Measurements from ENCODE around the gene CDC20B.

Gene CDC20B

GRCh38 chr5:55188656-55189540, 15.9 kb upstream of the CDC20B start:
- Histone ChIP-seq H3K9me3 (ENCODE audit: control insufficient read depth, low read length) (no peaks in the 10 kb centered on the region), H3K4me1 (ENCODE audit: control insufficient read depth, insufficient read depth, low read length) (no peaks in the 10 kb centered on the region), H3K4me3 (ENCODE audit: insufficient read depth, low read depth, low read length) (no peak overlapping the region), H3K27ac (ENCODE audit: insufficient read depth, low read depth, low read length, poor library complexity, severe bottlenecking) (no peak overlapping the region), H3K36me3 (ENCODE audit: control insufficient read depth, insufficient read depth, low read length) (no peaks in the 10 kb centered on the region), H3K27me3 (ENCODE audit: control insufficient read depth, insufficient read depth, low read length, poor library complexity, severe bottlenecking) (peaks cover 21% of the 10 kb centered on the region)
- 76 to 81% methylated on average over 5 to 6 of the region's 6 CpGs for WGBS, 2 experiments

- no peak overlapping the region for H3K4me3 ChIP-seq (ENCODE audit: insufficient read depth, low read depth, low read length)
- peaks cover 19% of the 10 kb centered on the region for H3K27me3 ChIP-seq (ENCODE audit: control insufficient read depth, insufficient read depth, low read length, poor library complexity, severe bottlenecking)
- 43 to 54% methylated on average over 4 of the region's 4 CpGs for WGBS, 2 experiments
- no peaks in the 10 kb centered on the region for H3K36me3 ChIP-seq (ENCODE audit: control insufficient read depth, insufficient read depth, low read length)
- no peaks in the 10 kb centered on the region for H3K9me3 ChIP-seq (ENCODE audit: control insufficient read depth, low read length)
- no peak overlapping the region for H3K27ac ChIP-seq (ENCODE audit: insufficient read depth, low read depth, low read length, poor library complexity, severe bottlenecking)
- no peaks in the 10 kb centered on the region for H3K4me1 ChIP-seq (ENCODE audit: control insufficient read depth, insufficient read depth, low read length)
Observed at GRCh38 chr5:55187370-55187769, 14.4 kb upstream of the CDC20B start.

GRCh38 chr5:55180016-55180415, 7.0 kb upstream of the CDC20B start:
- Histone ChIP-seq H3K4me1 (ENCODE audit: control insufficient read depth, insufficient read depth, low read length) (peaks cover 6% of the 10 kb centered on the region), H3K36me3 (ENCODE audit: control insufficient read depth, insufficient read depth, low read length) (no peaks in the 10 kb centered on the region), H3K27ac (ENCODE audit: insufficient read depth, low read depth, low read length, poor library complexity, severe bottlenecking) (no peak overlapping the region), H3K27me3 (ENCODE audit: control insufficient read depth, insufficient read depth, low read length, poor library complexity, severe bottlenecking) (peaks cover 72% of the 10 kb centered on the region), H3K4me3 (ENCODE audit: insufficient read depth, low read depth, low read length) (no peak overlapping the region), H3K9me3 (ENCODE audit: control insufficient read depth, low read length) (no peaks in the 10 kb centered on the region)
- WGBS, 2 experiments, result 71 to 75% methylated on average over 1 of the region's 1 CpG

- peaks cover 6% of the 10 kb centered on the region for H3K4me1 ChIP-seq (ENCODE audit: control insufficient read depth, insufficient read depth, low read length)
- H3K27me3 ChIP-seq (ENCODE audit: control insufficient read depth, insufficient read depth, low read length, poor library complexity, severe bottlenecking), result peaks cover 98% of the 10 kb centered on the region
- no peaks in the 10 kb centered on the region for H3K36me3 ChIP-seq (ENCODE audit: control insufficient read depth, insufficient read depth, low read length)
- H3K9me3 ChIP-seq (ENCODE audit: control insufficient read depth, low read length), result no peaks in the 10 kb centered on the region
- no peak overlapping the region for H3K27ac ChIP-seq (ENCODE audit: insufficient read depth, low read depth, low read length, poor library complexity, severe bottlenecking)
- WGBS, 2 experiments, result 0% methylated on average over 1 of the region's 2 CpGs; no CpG with 5 or more reads in 1 of the 2 experiments
- H3K4me3 ChIP-seq (ENCODE audit: insufficient read depth, low read depth, low read length), result no peak overlapping the region
Observed at GRCh38 chr5:55177078-55177477, 4.1 kb upstream of the CDC20B start.

GRCh38 chr5:55176176-55176818, 3.3 kb upstream of the CDC20B start:
- Histone ChIP-seq H3K4me1 (ENCODE audit: control insufficient read depth, insufficient read depth, low read length) (peaks cover 6% of the 10 kb centered on the region), H3K27ac (ENCODE audit: insufficient read depth, low read depth, low read length, poor library complexity, severe bottlenecking) (no peak overlapping the region), H3K4me3 (ENCODE audit: insufficient read depth, low read depth, low read length) (peak overlapping the region; percentile 16), H3K36me3 (ENCODE audit: control insufficient read depth, insufficient read depth, low read length) (no peaks in the 10 kb centered on the region), H3K9me3 (ENCODE audit: control insufficient read depth, low read length) (no peaks in the 10 kb centered on the region), H3K27me3 (ENCODE audit: control insufficient read depth, insufficient read depth, low read length, poor library complexity, severe bottlenecking) (peaks cover 96% of the 10 kb centered on the region)
- WGBS, 2 experiments, result 0% methylated on average over 44 of the region's 44 CpGs

GRCh38 chr5:55175781-55176175, 2.8 kb upstream of the CDC20B start:
- no peaks in the 10 kb centered on the region for H3K9me3 ChIP-seq (ENCODE audit: control insufficient read depth, low read length)
- peak overlapping the region; percentile 16 for H3K4me3 ChIP-seq (ENCODE audit: insufficient read depth, low read depth, low read length)
- H3K27me3 ChIP-seq (ENCODE audit: control insufficient read depth, insufficient read depth, low read length, poor library complexity, severe bottlenecking), result peaks cover 91% of the 10 kb centered on the region
- no peak overlapping the region for H3K27ac ChIP-seq (ENCODE audit: insufficient read depth, low read depth, low read length, poor library complexity, severe bottlenecking)
- peaks cover 6% of the 10 kb centered on the region for H3K4me1 ChIP-seq (ENCODE audit: control insufficient read depth, insufficient read depth, low read length)
- H3K36me3 ChIP-seq (ENCODE audit: control insufficient read depth, insufficient read depth, low read length), result no peaks in the 10 kb centered on the region
- 8 to 9% methylated on average over 7 of the region's 7 CpGs for WGBS, 2 experiments

- Histone ChIP-seq H3K9me3 (ENCODE audit: control insufficient read depth, low read length) (no peaks in the 10 kb centered on the region), H3K4me1 (ENCODE audit: control insufficient read depth, insufficient read depth, low read length) (peaks cover 6% of the 10 kb centered on the region), H3K27ac (ENCODE audit: insufficient read depth, low read depth, low read length, poor library complexity, severe bottlenecking) (no peak overlapping the region), H3K36me3 (ENCODE audit: control insufficient read depth, insufficient read depth, low read length) (no peaks in the 10 kb centered on the region), H3K4me3 (ENCODE audit: insufficient read depth, low read depth, low read length) (peak overlapping the region; percentile 28), H3K27me3 (ENCODE audit: control insufficient read depth, insufficient read depth, low read length, poor library complexity, severe bottlenecking) (peaks cover 71% of the 10 kb centered on the region)
- WGBS, 2 experiments, result 4 to 5% methylated on average over 6 to 8 of the region's 8 CpGs
Observed at GRCh38 chr5:55173687-55174230, 782 bp upstream of the CDC20B start.

- H3K9me3 ChIP-seq (ENCODE audit: control insufficient read depth, low read length), result no peaks in the 10 kb centered on the region
- H3K36me3 ChIP-seq (ENCODE audit: control insufficient read depth, insufficient read depth, low read length), result no peaks in the 10 kb centered on the region
- H3K27ac ChIP-seq (ENCODE audit: insufficient read depth, low read depth, low read length, poor library complexity, severe bottlenecking), result no peak overlapping the region
- H3K4me3 ChIP-seq (ENCODE audit: insufficient read depth, low read depth, low read length), result peak overlapping the region; percentile 18
- peaks cover 6% of the 10 kb centered on the region for H3K4me1 ChIP-seq (ENCODE audit: control insufficient read depth, insufficient read depth, low read length)
- peaks cover 56% of the 10 kb centered on the region for H3K27me3 ChIP-seq (ENCODE audit: control insufficient read depth, insufficient read depth, low read length, poor library complexity, severe bottlenecking)
- 14 to 17% methylated on average over 13 to 14 of the region's 15 CpGs for WGBS, 2 experiments
Observed at GRCh38 chr5:55172051-55172899, 702 bp downstream of the CDC20B start.

GRCh38 chr5:55171471-55171870, 1.5 kb downstream of the CDC20B start:
- peaks cover 6% of the 10 kb centered on the region for H3K4me1 ChIP-seq (ENCODE audit: control insufficient read depth, insufficient read depth, low read length)
- H3K4me3 ChIP-seq (ENCODE audit: insufficient read depth, low read depth, low read length), result no peak overlapping the region
- peaks cover 48% of the 10 kb centered on the region for H3K27me3 ChIP-seq (ENCODE audit: control insufficient read depth, insufficient read depth, low read length, poor library complexity, severe bottlenecking)
- no peaks in the 10 kb centered on the region for H3K36me3 ChIP-seq (ENCODE audit: control insufficient read depth, insufficient read depth, low read length)
- 44 to 49% methylated on average over 2 of the region's 2 CpGs for WGBS, 2 experiments
- H3K9me3 ChIP-seq (ENCODE audit: control insufficient read depth, low read length), result no peaks in the 10 kb centered on the region
- H3K27ac ChIP-seq (ENCODE audit: insufficient read depth, low read depth, low read length, poor library complexity, severe bottlenecking), result no peak overlapping the region

Measured in ectodermal cell (in vitro differentiated cells).